GM18505 (cell line): Measurements from ENCODE around the gene IL36RN.

Experiments
- ATAC-seq: cut with Tn5 transposase; IDR thresholded peaks from one replicate; pipeline ENCODE4 v1.9.1; 2021; ENCODE audit not compliant: unreplicated experiment
- POLR2A ChIP-seq: IDR thresholded peaks from 4 replicates; pipeline ENCODE4 v1.6.1; 2011; ENCODE audit warnings: borderline replicate concordance; ENCODE audit not compliant: insufficient read depth, insufficient read length; ENCODE audit errors: extremely low read depth

The IL36RN gene

GRCh38 chr2:113058998-113059960, at the start of gene IL36RN:
IL36RN (plus strand) TSS chr2:113059198; CDS start chr2:113059439, 241 bp downstream.
- no peak for TF ChIP-seq POLR2A
- ATAC-seq, result no peak

GRCh38 chr2:113009622-113010021, 49.4 kb upstream of the IL36RN start:
- TF ChIP-seq POLR2A, result no peak
- no peak for ATAC-seq

- no peak for TF ChIP-seq POLR2A
- no peak for ATAC-seq
Observed at GRCh38 chr2:113010088-113010487, 48.9 kb upstream of the IL36RN start.

- no peak for TF ChIP-seq POLR2A
- ATAC-seq, result no peak
Observed at GRCh38 chr2:113011108-113011507, 47.9 kb upstream of the IL36RN start.

DNA sequence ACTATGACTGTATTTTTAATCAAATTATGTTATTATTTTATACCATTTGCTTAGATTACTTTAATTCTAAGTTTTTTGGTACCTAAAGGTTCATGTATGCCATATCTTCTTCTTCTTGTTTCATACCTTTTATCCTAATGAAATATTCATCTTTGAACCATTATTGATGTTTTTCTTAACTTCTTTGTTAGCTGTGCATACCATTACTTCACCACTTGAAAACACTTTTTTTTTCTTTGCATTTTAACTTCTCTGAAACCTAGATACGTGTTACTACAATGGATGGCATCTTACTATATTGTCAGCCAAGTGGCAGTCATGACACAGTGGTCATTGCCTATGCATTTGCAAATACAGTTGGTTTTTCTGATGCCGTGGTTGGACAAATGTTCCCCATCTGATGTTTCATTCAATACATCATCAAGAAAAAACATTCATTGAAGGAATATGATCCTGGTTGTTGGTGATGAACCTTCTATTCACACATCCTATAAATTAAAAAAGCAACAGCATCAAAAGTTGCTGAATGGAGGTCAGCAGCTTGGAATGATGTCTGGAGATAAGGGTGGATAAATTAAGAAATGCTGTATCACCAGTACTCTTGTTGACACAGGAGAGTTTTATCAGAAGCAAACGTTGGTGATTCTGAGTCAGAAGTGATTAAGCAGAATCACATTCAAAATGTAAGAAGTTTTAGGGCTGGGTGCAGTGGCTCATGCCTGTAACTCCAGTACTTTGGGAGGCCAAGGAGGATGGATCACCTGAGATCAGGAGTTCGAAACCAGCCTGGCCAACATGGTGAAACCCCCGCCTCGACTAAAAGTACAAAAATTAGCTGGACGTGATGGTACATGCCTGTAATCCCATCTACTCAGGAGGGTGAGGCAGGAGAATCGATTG, 46.3 kb upstream of the IL36RN start:
- ATAC-seq, result no peak

DNA sequence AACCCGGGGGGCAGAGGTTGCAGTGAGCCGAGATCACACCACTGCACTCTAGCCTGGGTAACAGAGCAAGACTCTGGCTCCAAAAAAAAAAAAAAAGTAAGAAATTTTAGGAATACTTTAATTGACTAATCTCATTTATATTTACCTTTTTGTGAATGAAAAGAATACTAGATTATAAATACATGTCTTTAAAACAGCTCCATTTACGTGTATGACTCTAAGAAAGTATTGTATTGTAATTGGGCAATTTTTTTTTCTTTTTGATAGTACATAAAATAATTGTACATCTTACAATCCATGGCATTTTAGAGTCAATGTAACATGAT, 45.7 kb upstream of the IL36RN start:
- no peak for TF ChIP-seq POLR2A
- no peak for ATAC-seq

More for the DNA sequence above, 46.3 kb upstream of the IL36RN start:
- TF ChIP-seq POLR2A, result no peak

GRCh38 chr2:113014067-113014466, 44.9 kb upstream of the IL36RN start:
- TF ChIP-seq POLR2A, result no peak

DNA sequence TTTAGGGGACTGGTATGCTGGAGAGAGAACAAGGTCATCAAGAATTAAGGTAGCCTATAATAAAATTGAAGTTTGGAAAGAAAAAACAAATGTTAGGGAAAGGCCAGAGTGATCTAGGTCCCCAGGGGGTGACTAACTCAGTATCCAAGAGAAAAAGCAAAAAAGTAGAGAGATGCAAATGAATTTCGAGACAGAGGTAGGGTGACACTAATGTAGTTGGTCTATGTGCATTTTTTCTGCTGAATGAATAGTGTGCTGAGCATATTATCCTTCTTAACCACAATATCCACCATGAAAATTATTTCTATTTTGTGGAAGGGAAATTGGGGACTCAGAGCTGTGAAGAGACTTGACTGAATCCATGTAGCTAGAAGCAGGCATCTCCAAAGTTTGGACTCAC, 44.0 kb upstream of the IL36RN start:
- no peak for ATAC-seq
- TF ChIP-seq POLR2A, result no peak

More at GRCh38 chr2:113014067-113014466, 44.9 kb upstream of the IL36RN start:
- ATAC-seq, result no peak

DNA sequence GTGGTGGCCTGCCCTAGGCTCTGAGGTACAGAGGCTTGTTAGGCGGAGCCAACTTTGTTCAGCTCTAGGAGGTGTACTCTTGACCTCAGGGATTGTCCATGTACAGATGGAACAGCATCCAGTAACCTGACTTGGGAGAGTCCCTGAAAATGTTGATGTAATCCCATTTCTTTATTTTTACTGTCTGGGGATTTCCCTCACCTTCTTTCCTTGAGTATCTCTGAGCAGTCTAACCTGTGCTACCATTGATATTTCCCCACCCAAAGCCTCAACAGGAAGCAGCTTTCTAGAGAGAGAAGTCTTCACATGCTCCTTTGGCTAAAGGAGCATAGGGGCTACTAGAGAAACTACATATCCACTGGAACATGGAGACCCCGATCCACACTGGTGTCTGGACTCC, 43.3 kb upstream of the IL36RN start:
- TF ChIP-seq POLR2A, result no peak

DNA sequence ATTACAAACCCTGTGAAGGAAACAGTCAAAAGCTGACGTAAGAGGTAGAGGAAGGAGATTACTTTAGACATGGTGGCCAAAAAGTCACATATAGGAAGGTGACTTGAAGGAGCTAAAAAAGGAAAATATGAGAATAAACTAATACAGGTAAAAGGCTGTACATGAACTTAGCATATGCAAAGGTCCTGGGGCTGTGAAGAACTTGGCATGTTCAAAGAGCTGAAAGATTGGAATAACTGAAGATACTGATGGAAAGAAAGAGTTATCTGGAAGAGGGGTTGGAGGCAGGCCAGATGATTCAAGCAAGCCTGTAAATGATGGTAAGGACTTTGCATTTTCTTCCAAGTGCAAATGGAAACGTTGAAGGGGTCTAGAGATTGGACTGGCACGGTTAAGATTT, 40.5 kb upstream of the IL36RN start:
- TF ChIP-seq POLR2A, result no peak
- ATAC-seq, result no peak

More for the DNA sequence above, 43.3 kb upstream of the IL36RN start:
- no peak for ATAC-seq

GRCh38 chr2:113021312-113021711, 37.7 kb upstream of the IL36RN start:
- ATAC-seq, result no peak
- no peak for TF ChIP-seq POLR2A

DNA sequence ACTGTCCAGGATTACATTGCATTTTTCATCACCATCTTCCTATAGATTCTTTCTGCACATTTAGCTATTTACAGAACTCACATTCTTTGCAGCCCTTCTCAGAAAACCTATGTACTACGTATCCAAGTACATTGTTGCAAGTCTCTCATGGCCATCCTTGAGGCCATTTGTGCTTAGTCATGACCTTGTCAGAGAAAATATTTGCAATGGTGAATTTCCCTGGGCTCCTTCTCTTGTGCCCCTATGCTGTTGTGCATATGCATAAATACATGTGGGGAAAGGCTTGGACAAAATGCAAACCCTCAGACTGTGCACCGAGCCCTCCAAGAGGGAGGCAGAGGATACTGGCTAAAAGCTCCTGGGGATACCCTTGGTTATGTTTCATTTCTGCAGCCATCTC, 34.2 kb upstream of the IL36RN start:
- ATAC-seq, result no peak

DNA sequence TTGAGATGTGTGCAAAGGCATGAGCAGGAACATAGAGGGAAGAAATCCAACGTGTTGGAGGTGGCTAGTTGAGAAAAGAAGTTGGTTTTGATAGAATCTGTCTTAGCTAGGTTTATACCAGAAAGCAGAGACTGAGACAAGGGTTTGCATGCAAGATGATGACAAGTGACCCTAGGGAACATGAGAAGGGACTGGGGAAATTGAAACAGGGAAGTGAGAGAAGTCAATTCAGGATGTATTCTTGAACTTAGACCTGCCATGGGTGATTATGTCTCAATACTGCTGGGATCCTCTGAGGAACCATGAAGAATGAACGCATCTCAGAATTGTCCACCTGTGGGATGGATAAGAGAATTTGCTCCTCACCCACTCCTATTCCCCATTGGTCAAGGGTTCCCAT, 33.3 kb upstream of the IL36RN start:
- no peak for TF ChIP-seq POLR2A
- no peak for ATAC-seq

More for the DNA sequence above, 34.2 kb upstream of the IL36RN start:
- no peak for TF ChIP-seq POLR2A

DNA sequence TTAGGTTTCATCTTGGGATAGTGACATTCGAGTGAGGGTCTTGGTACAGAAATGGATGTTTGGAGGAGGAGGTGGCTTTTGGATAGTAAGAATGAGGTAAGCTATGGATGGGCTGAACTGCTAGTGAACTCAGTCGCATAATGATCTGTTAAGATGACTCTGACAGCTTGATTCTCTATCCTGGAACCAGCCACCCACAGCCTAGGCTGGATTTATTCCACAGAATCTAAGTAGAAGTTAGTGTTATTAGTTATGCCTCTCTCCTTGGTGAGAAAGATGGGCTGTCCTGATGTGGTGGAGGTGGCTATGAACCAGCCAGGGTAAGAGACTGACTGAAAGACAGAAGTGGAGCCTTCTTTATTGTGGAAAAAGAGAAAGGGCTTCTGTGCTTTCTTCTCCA, 31.3 kb upstream of the IL36RN start:
- no peak for ATAC-seq
- no peak for TF ChIP-seq POLR2A

GRCh38 chr2:113028112-113028511, 30.9 kb upstream of the IL36RN start:
- TF ChIP-seq POLR2A, result no peak
- no peak for ATAC-seq
